ENCODE results near the gene SAMM50. TPM values are rescaled to one million over a fixed set of nuclear protein-coding genes. Genes with fewer than 3 reads are reported as not detected.
A peak's percentile ranks its signal among the peaks of the same experiment; 100 is the strongest.

SAMM50 gene
- total and polyA plus RNA-seq, 5 donors from 2014 or later, result 25.1 to 96.4 (median 75.6) TPM

- peaks cover 6% of the 10 kb centered on the region for H3K27me3 Mint-ChIP-seq
- no peaks in the 10 kb centered on the region for H3K4me1 ChIP-seq (ENCODE audit: control insufficient read depth, insufficient read depth, low read length, poor library complexity, severe bottlenecking)
- ATAC-seq (ENCODE audit: low read depth in 2 of 2), result no peak
- H3K4me3 ChIP-seq (ENCODE audit: low read depth, low read length), result no peak overlapping the region
- DNase-seq, result no peak
- H3K4me1 Mint-ChIP-seq, result peaks cover 0 to 8% (median 4%) of the 10 kb centered on the region in 4 donors
- H3K9me3 ChIP-seq (ENCODE audit: control insufficient read depth in 2 of 2, low read length in 2 of 2), result no peaks in the 10 kb centered on the region
- H3K36me3 Mint-ChIP-seq, result no peaks in the 10 kb centered on the region
- no peak overlapping the region for H3K27ac ChIP-seq (ENCODE audit: insufficient read depth, low read length, poor library complexity, severe bottlenecking)
- no peaks in the 10 kb centered on the region for H3K27me3 ChIP-seq (ENCODE audit: control insufficient read depth, insufficient read depth, low read length)
- H3K4me3 Mint-ChIP-seq, result peak overlapping the region in 1 of 4 donors; percentile 43
- H3K27ac Mint-ChIP-seq, result no peak overlapping the region
- H3K36me3 ChIP-seq (ENCODE audit: control insufficient read depth, insufficient read depth, low read length), result no peaks in the 10 kb centered on the region
- H3K9me3 Mint-ChIP-seq, result peaks cover 0 to 2% (median 0%) of the 10 kb centered on the region in 7 donors
Observed at GRCh38 chr22:43948836-43949406, 6.3 kb upstream of the SAMM50 start.

GRCh38 chr22:43951391-43951790 lies 3.9 kb upstream of the SAMM50 start:
- Histone ChIP-seq H3K4me1 (ENCODE audit: control insufficient read depth, insufficient read depth, low read length, poor library complexity, severe bottlenecking) (peaks cover 14% of the 10 kb centered on the region), H3K4me3 (ENCODE audit: low read depth, low read length) (no peak overlapping the region), H3K9me3 (ENCODE audit: control insufficient read depth in 2 of 2, low read length in 2 of 2) (no peaks in the 10 kb centered on the region), H3K27me3 (ENCODE audit: control insufficient read depth, insufficient read depth, low read length) (no peaks in the 10 kb centered on the region), H3K27ac (ENCODE audit: insufficient read depth, low read length, poor library complexity, severe bottlenecking) (no peak overlapping the region), H3K36me3 (ENCODE audit: control insufficient read depth, insufficient read depth, low read length) (no peaks in the 10 kb centered on the region)
- peaks cover 6% of the 10 kb centered on the region for H3K27me3 Mint-ChIP-seq
- H3K27ac Mint-ChIP-seq, result no peak overlapping the region
- H3K4me3 Mint-ChIP-seq, result peak overlapping the region in 1 of 4 donors; percentile 58
- H3K9me3 Mint-ChIP-seq, result peaks cover 0 to 2% (median 0%) of the 10 kb centered on the region in 7 donors
- ATAC-seq (ENCODE audit: low read depth in 2 of 2) (no peak), DNase-seq (no peak)
- H3K4me1 Mint-ChIP-seq, result peaks cover 8 to 23% (median 17%) of the 10 kb centered on the region in 4 donors
- no peaks in the 10 kb centered on the region for H3K36me3 Mint-ChIP-seq

- peaks cover 0 to 2% (median 0%) of the 10 kb centered on the region in 7 donors for H3K9me3 Mint-ChIP-seq
- no peaks in the 10 kb centered on the region for H3K27me3 ChIP-seq (ENCODE audit: control insufficient read depth, insufficient read depth, low read length)
- ATAC-seq (ENCODE audit: low read depth in 2 of 2) (no peak), DNase-seq (no peak)
- peaks cover 20% of the 10 kb centered on the region for H3K4me1 ChIP-seq (ENCODE audit: control insufficient read depth, insufficient read depth, low read length, poor library complexity, severe bottlenecking)
- no peaks in the 10 kb centered on the region for H3K36me3 Mint-ChIP-seq
- no peaks in the 10 kb centered on the region for H3K27me3 Mint-ChIP-seq
- no peak overlapping the region for H3K4me3 ChIP-seq (ENCODE audit: low read depth, low read length)
- H3K4me3 Mint-ChIP-seq, result no peak overlapping the region
- peaks cover 10 to 28% (median 22%) of the 10 kb centered on the region in 4 donors for H3K4me1 Mint-ChIP-seq
- no peaks in the 10 kb centered on the region for H3K36me3 ChIP-seq (ENCODE audit: control insufficient read depth, insufficient read depth, low read length)
- H3K9me3 ChIP-seq (ENCODE audit: control insufficient read depth in 2 of 2, low read length in 2 of 2), result no peaks in the 10 kb centered on the region
- H3K27ac ChIP-seq (ENCODE audit: insufficient read depth, low read length, poor library complexity, severe bottlenecking), result no peak overlapping the region
- no peak overlapping the region for H3K27ac Mint-ChIP-seq
Observed at GRCh38 chr22:43951966-43952365, 3.3 kb upstream of the SAMM50 start.

GRCh38 chr22:43953988-43954785 lies 1.1 kb upstream of the SAMM50 start:
- H3K9me3 ChIP-seq (ENCODE audit: control insufficient read depth in 2 of 2, low read length in 2 of 2), result no peaks in the 10 kb centered on the region
- H3K27ac Mint-ChIP-seq, result peak overlapping the region; percentile 92 to 94 (median 93)
- peak overlapping the region; percentile 95 for H3K4me3 ChIP-seq (ENCODE audit: low read depth, low read length)
- peaks cover 10 to 41% (median 30%) of the 10 kb centered on the region in 4 donors for H3K4me1 Mint-ChIP-seq
- peak in 1 of 3 donors; percentile 8 for DNase-seq
- peaks cover 0 to 2% (median 0%) of the 10 kb centered on the region in 7 donors for H3K9me3 Mint-ChIP-seq
- no peaks in the 10 kb centered on the region for H3K27me3 ChIP-seq (ENCODE audit: control insufficient read depth, insufficient read depth, low read length)
- H3K4me3 Mint-ChIP-seq, result peak overlapping the region; percentile 95 to 98 (median 98)
- ATAC-seq (ENCODE audit: low read depth in 2 of 2), result no peak
- H3K36me3 Mint-ChIP-seq, result no peaks in the 10 kb centered on the region
- no peaks in the 10 kb centered on the region for H3K36me3 ChIP-seq (ENCODE audit: control insufficient read depth, insufficient read depth, low read length)
- no peaks in the 10 kb centered on the region for H3K27me3 Mint-ChIP-seq
- peak overlapping the region; percentile 71 for H3K27ac ChIP-seq (ENCODE audit: insufficient read depth, low read length, poor library complexity, severe bottlenecking)
- H3K4me1 ChIP-seq (ENCODE audit: control insufficient read depth, insufficient read depth, low read length, poor library complexity, severe bottlenecking), result peaks cover 21% of the 10 kb centered on the region

GRCh38 chr22:43955883-43956782 lies 891 bp downstream of the SAMM50 start:
- Mint-ChIP-seq H3K36me3 (no peaks in the 10 kb centered on the region), H3K27ac (peak overlapping the region; percentile 92 to 96 (median 94)), H3K4me3 (peak overlapping the region; percentile 95 to 98 (median 98)), H3K4me1 (peaks cover 10 to 53% (median 32%) of the 10 kb centered on the region in 4 donors), H3K27me3 (no peaks in the 10 kb centered on the region), H3K9me3 (no peaks in the 10 kb centered on the region)
- Histone ChIP-seq H3K9me3 (ENCODE audit: control insufficient read depth in 2 of 2, low read length in 2 of 2) (no peaks in the 10 kb centered on the region), H3K27me3 (ENCODE audit: control insufficient read depth, insufficient read depth, low read length) (no peaks in the 10 kb centered on the region), H3K4me1 (ENCODE audit: control insufficient read depth, insufficient read depth, low read length, poor library complexity, severe bottlenecking) (peaks cover 21% of the 10 kb centered on the region), H3K36me3 (ENCODE audit: control insufficient read depth, insufficient read depth, low read length) (no peaks in the 10 kb centered on the region), H3K27ac (ENCODE audit: insufficient read depth, low read length, poor library complexity, severe bottlenecking) (peak overlapping the region; percentile 71), H3K4me3 (ENCODE audit: low read depth, low read length) (peak overlapping the region; percentile 95)
- DNase-seq (peak in 1 of 3 donors; percentile 61), ATAC-seq (ENCODE audit: low read depth in 2 of 2) (no peak)

GRCh38 chr22:43956805-43957463 lies 1.7 kb downstream of the SAMM50 start:
- H3K4me3 Mint-ChIP-seq, result peak overlapping the region; percentile 95 to 98 (median 98)
- H3K27me3 Mint-ChIP-seq, result no peaks in the 10 kb centered on the region
- Histone ChIP-seq H3K36me3 (ENCODE audit: control insufficient read depth, insufficient read depth, low read length) (no peaks in the 10 kb centered on the region), H3K9me3 (ENCODE audit: control insufficient read depth in 2 of 2, low read length in 2 of 2) (no peaks in the 10 kb centered on the region), H3K27ac (ENCODE audit: insufficient read depth, low read length, poor library complexity, severe bottlenecking) (no peak overlapping the region), H3K4me3 (ENCODE audit: low read depth, low read length) (peak overlapping the region; percentile 95), H3K27me3 (ENCODE audit: control insufficient read depth, insufficient read depth, low read length) (no peaks in the 10 kb centered on the region), H3K4me1 (ENCODE audit: control insufficient read depth, insufficient read depth, low read length, poor library complexity, severe bottlenecking) (peaks cover 21% of the 10 kb centered on the region)
- H3K27ac Mint-ChIP-seq, result peak overlapping the region in 1 of 3 donors; percentile 92
- peaks cover 10 to 56% (median 32%) of the 10 kb centered on the region in 4 donors for H3K4me1 Mint-ChIP-seq
- no peaks in the 10 kb centered on the region for H3K36me3 Mint-ChIP-seq
- no peaks in the 10 kb centered on the region for H3K9me3 Mint-ChIP-seq
- no peak for DNase-seq
- no peak for ATAC-seq (ENCODE audit: low read depth in 2 of 2)

GRCh38 chr22:43957871-43958270 lies 2.6 kb downstream of the SAMM50 start:
- Histone ChIP-seq H3K9me3 (ENCODE audit: control insufficient read depth in 2 of 2, low read length in 2 of 2) (no peaks in the 10 kb centered on the region), H3K27ac (ENCODE audit: insufficient read depth, low read length, poor library complexity, severe bottlenecking) (no peak overlapping the region), H3K4me3 (ENCODE audit: low read depth, low read length) (no peak overlapping the region), H3K36me3 (ENCODE audit: control insufficient read depth, insufficient read depth, low read length) (peaks cover 1% of the 10 kb centered on the region), H3K4me1 (ENCODE audit: control insufficient read depth, insufficient read depth, low read length, poor library complexity, severe bottlenecking) (peaks cover 21% of the 10 kb centered on the region), H3K27me3 (ENCODE audit: control insufficient read depth, insufficient read depth, low read length) (no peaks in the 10 kb centered on the region)
- Mint-ChIP-seq H3K27me3 (no peaks in the 10 kb centered on the region), H3K36me3 (peaks cover under 1% of the 10 kb centered on the region), H3K4me1 (peaks cover 10 to 56% (median 34%) of the 10 kb centered on the region in 4 donors), H3K4me3 (peak overlapping the region; percentile 13 to 89 (median 68)), H3K9me3 (no peaks in the 10 kb centered on the region), H3K27ac (no peak overlapping the region)
- no peak for DNase-seq
- ATAC-seq (ENCODE audit: low read depth in 2 of 2), result no peak
